H9 (cell line): ENCODE measurements around the gene OSGIN1. TPM values are rescaled to one million over a fixed set of nuclear protein-coding genes. Genes with fewer than 3 reads are reported as not detected.

Experiments
- DNase-seq: peaks from one replicate; pipeline ENCODE4 v3.0.0-alpha.2; 2017
- H2AFZ ChIP-seq: one replicate; pipeline ENCODE4 v1.6.1; 2013; ENCODE audit warnings: mild to moderate bottlenecking, low read length, control low read depth, moderate library complexity
- H2AK5ac ChIP-seq: 2 replicates; pipeline ENCODE4 v1.6.1; 2013; ENCODE audit warnings: low read length, control low read depth, mixed read lengths; ENCODE audit not compliant: insufficient read length
- H2BK120ac ChIP-seq: one replicate; pipeline ENCODE4 v1.6.1; 2013; ENCODE audit warnings: low read depth, mild to moderate bottlenecking, low read length, control low read depth, inconsistent platforms; ENCODE audit not compliant: poor library complexity, severe bottlenecking
- H2BK12ac ChIP-seq: 2 replicates; pipeline ENCODE4 v1.6.1; 2013; ENCODE audit warnings: low read length, control low read depth, mixed read lengths, low read depth; ENCODE audit not compliant: insufficient read length
- H2BK15ac ChIP-seq: 2 replicates; pipeline ENCODE4 v1.6.1; 2013; ENCODE audit warnings: low read depth, low read length, control low read depth
- H2BK20ac ChIP-seq: one replicate; pipeline ENCODE4 v1.6.1; 2013; ENCODE audit warnings: low read depth, mild to moderate bottlenecking, low read length, control low read depth, inconsistent platforms; ENCODE audit not compliant: poor library complexity, severe bottlenecking
- H2BK5ac ChIP-seq: 2 replicates; pipeline ENCODE4 v1.6.1; 2013; ENCODE audit warnings: low read length, control low read depth, mixed read lengths; ENCODE audit not compliant: insufficient read length
- H3K14ac ChIP-seq: 2 replicates; pipeline ENCODE4 v1.6.1; 2013; ENCODE audit warnings: low read length, control low read depth; ENCODE audit not compliant: insufficient read depth
- H3K18ac ChIP-seq: 2 replicates; pipeline ENCODE4 v1.6.1; 2013; ENCODE audit warnings: low read depth, mild to moderate bottlenecking, mixed read lengths, low read length, control low read depth; ENCODE audit not compliant: insufficient read length
- H3K23ac ChIP-seq: 2 replicates; pipeline ENCODE4 v1.6.1; 2013; ENCODE audit warnings: low read length, control low read depth, mixed read lengths, low read depth; ENCODE audit not compliant: insufficient read length
- H3K23me2 ChIP-seq: 2 replicates; pipeline ENCODE4 v1.6.1; 2013; ENCODE audit warnings: low read depth, mild to moderate bottlenecking, mixed read lengths, low read length, control low read depth; ENCODE audit not compliant: insufficient read length, poor library complexity, severe bottlenecking
- H3K27ac ChIP-seq: 2 replicates; pipeline ENCODE4 v1.5.1; 2013; ENCODE audit warnings: low read length, control low read depth, mixed read lengths, low read depth; ENCODE audit not compliant: insufficient read length
- H3K27me3 ChIP-seq: 2 replicates; pipeline ENCODE4 v1.6.1; 2013; ENCODE audit warnings: low read length, control low read depth, inconsistent platforms; ENCODE audit not compliant: insufficient read depth
- H3K4ac ChIP-seq: 2 replicates; pipeline ENCODE4 v1.6.1; 2013; ENCODE audit warnings: low read depth, mild to moderate bottlenecking, control low read depth, inconsistent platforms, low read length, moderate library complexity
- H3K4me1 ChIP-seq: 2 replicates; pipeline ENCODE4 v1.6.1; 2013; ENCODE audit warnings: low read length, control low read depth, inconsistent platforms; ENCODE audit not compliant: insufficient read depth
- H3K4me2 ChIP-seq: 2 replicates; pipeline ENCODE4 v1.6.1; 2013; ENCODE audit warnings: low read length, control low read depth, mixed read lengths; ENCODE audit not compliant: insufficient read length, insufficient read depth
- H3K56ac ChIP-seq: 2 replicates; pipeline ENCODE4 v1.6.1; 2013; ENCODE audit warnings: low read depth, mild to moderate bottlenecking, mixed read lengths, low read length, control low read depth; ENCODE audit not compliant: insufficient read length
- H3K79me1 ChIP-seq: 2 replicates; pipeline ENCODE4 v1.6.1; 2013; ENCODE audit warnings: low read depth, mild to moderate bottlenecking, moderate library complexity, low read length, control low read depth, inconsistent platforms; ENCODE audit not compliant: insufficient read depth, poor library complexity, severe bottlenecking
- H3K79me2 ChIP-seq: 2 replicates; pipeline ENCODE4 v1.6.1; 2013; ENCODE audit warnings: low read length, control low read depth, inconsistent platforms; ENCODE audit not compliant: insufficient read depth
- H3K9ac ChIP-seq: 2 replicates; pipeline ENCODE4 v1.6.1; 2013; ENCODE audit warnings: low read length, control low read depth, mixed read lengths; ENCODE audit not compliant: insufficient read length; ENCODE audit errors: extremely low read depth
- H3K9me3 ChIP-seq: one replicate; pipeline ENCODE4 v1.6.1; 2013; ENCODE audit warnings: low read depth, low read length, inconsistent platforms; ENCODE audit not compliant: control insufficient read depth
- H3T11ph ChIP-seq: one replicate; pipeline ENCODE4 v1.6.1; 2013; ENCODE audit warnings: mild to moderate bottlenecking, low read length, control low read depth, inconsistent platforms
- H4K20me1 ChIP-seq: one replicate; pipeline ENCODE4 v1.6.1; 2013; ENCODE audit not compliant: control insufficient read depth, insufficient read length, insufficient read depth
- H4K5ac ChIP-seq: 2 replicates; pipeline ENCODE4 v1.6.1; 2013; ENCODE audit warnings: low read depth, mild to moderate bottlenecking, mixed read lengths, low read length, control low read depth; ENCODE audit not compliant: insufficient read length
- H4K8ac ChIP-seq: replicated peaks from 2 replicates; pipeline ENCODE4 v1.6.1; 2013; ENCODE audit warnings: low read length, control low read depth, mixed read lengths, low read depth; ENCODE audit not compliant: insufficient read length
- H4K91ac ChIP-seq: 2 replicates; pipeline ENCODE4 v1.6.1; 2013; ENCODE audit warnings: low read depth, mild to moderate bottlenecking, moderate library complexity, mixed read lengths, low read length, control low read depth; ENCODE audit not compliant: insufficient read length
- H3K27ac Mint-ChIP-seq, 3 experiments: 2 replicates in 2 of 3; 3 replicates in 1 of 3; pipeline ENCODE4 v1.8.0; 2020 to 2021; ENCODE audit warnings: mixed read lengths in 3 of 3, mild to moderate bottlenecking in 1 of 3, moderate library complexity in 1 of 3
- H3K27me3 Mint-ChIP-seq: 2 replicates; pipeline ENCODE4 v1.8.0; 2021; ENCODE audit warnings: low read depth, mild to moderate bottlenecking, moderate library complexity, mixed read lengths
- H3K36me3 Mint-ChIP-seq, 3 experiments: 2 replicates in 2 of 3; 3 replicates in 1 of 3; pipeline ENCODE4 v1.8.0; 2020 to 2021; ENCODE audit warnings: low read depth in 3 of 3, mixed read lengths in 3 of 3; ENCODE audit not compliant: insufficient read depth in 1 of 3
- H3K4me1 Mint-ChIP-seq, 2 experiments: 2 replicates each; pipeline ENCODE4 v1.8.0; 2020; ENCODE audit warnings: mixed read lengths in 2 of 2
- H3K4me3 Mint-ChIP-seq, 2 experiments: 2 replicates in 1 of 2; 3 replicates in 1 of 2; pipeline ENCODE4 v1.8.0; 2020 to 2021; ENCODE audit warnings: mild to moderate bottlenecking in 2 of 2, mixed read lengths in 2 of 2, moderate library complexity in 1 of 2
- H3K9me3 Mint-ChIP-seq, 2 experiments: 2 replicates in 1 of 2; 3 replicates in 1 of 2; pipeline ENCODE4 v1.8.0; 2020; ENCODE audit warnings: mild to moderate bottlenecking in 2 of 2, mixed read lengths in 2 of 2, moderate library complexity in 1 of 2
- CTCF ChIP-seq: fragments of 200-600 bp; sonication (generic); conservative IDR thresholded peaks from 3 replicates; pipeline ENCODE4 v1.8.0; 2021; ENCODE audit warnings: antibody characterized with exemption, mild to moderate bottlenecking
- WGBS: extraction: QIAGEN DNeasy Blood & Tissue Kit; methylation state at CpG from one replicate; pipeline ENCODE4 v1.1.7; 2013; ENCODE audit warnings: missing lambda C conversion rate, low lambda C conversion rate, mixed read lengths; ENCODE audit not compliant: insufficient read length; ENCODE audit errors: extremely low coverage; 5-methylcytosine and 5-hydroxymethylcytosine counted together
- total RNA-seq: library from RNA; stranded (reverse); gene quantifications from 2 replicates; pipeline ENCODE4 v1.2.1, GENCODE V29; 2021

Gene OSGIN1
- total RNA-seq, 1 experiment from 2014 or later = 0.63 TPM

- Mint-ChIP-seq H3K36me3 (peaks cover 43 to 50% (median 49%) of the 10 kb centered on the region in 3 experiments), H3K27ac (no peak overlapping the region), H3K4me3 (no peak overlapping the region), H3K9me3 (peaks cover 5 to 9% of the 10 kb centered on the region in 2 experiments), H3K27me3 (peaks cover 2% of the 10 kb centered on the region; the same call in 1 of the 2 replicates), H3K4me1 (peaks cover 7 to 13% of the 10 kb centered on the region in 2 experiments)
- no peak for TF ChIP-seq CTCF
- no peaks in the 10 kb centered on the region for H3K79me2 ChIP-seq
- no peaks in the 10 kb centered on the region for H3K9me3 ChIP-seq
- no peak overlapping the region for H4K91ac ChIP-seq
- no peak overlapping the region for H2BK120ac ChIP-seq
- no peak overlapping the region for H4K5ac ChIP-seq
- 100% methylated on average over 2 of the region's 2 CpGs for WGBS
- no peak overlapping the region for H2BK5ac ChIP-seq
- H3K4ac ChIP-seq = no peak overlapping the region
- no peak overlapping the region for H2BK12ac ChIP-seq
- H3K18ac ChIP-seq = no peak overlapping the region
- H3K23me2 ChIP-seq = no peaks in the 10 kb centered on the region
- H3K4me2 ChIP-seq = no peak overlapping the region
- no peak overlapping the region for H3K56ac ChIP-seq
- H3K27me3 ChIP-seq = no peaks in the 10 kb centered on the region
- no peak overlapping the region for H4K8ac ChIP-seq
- no peak overlapping the region for H3T11ph ChIP-seq
- no peaks in the 10 kb centered on the region for H3K79me1 ChIP-seq
- no peak overlapping the region for H2AK5ac ChIP-seq
- no peak overlapping the region for H2AFZ ChIP-seq
- H2BK15ac ChIP-seq = no peak overlapping the region
- no peaks in the 10 kb centered on the region for H3K4me1 ChIP-seq
- no peak overlapping the region for H3K27ac ChIP-seq
- DNase-seq = no peak
- no peak overlapping the region for H2BK20ac ChIP-seq
- H3K14ac ChIP-seq = no peak overlapping the region
- H4K20me1 ChIP-seq = no peaks in the 10 kb centered on the region
- H3K23ac ChIP-seq = no peak overlapping the region
- no peak overlapping the region for H3K9ac ChIP-seq
Observed at GRCh38 chr16:83920894-83921491, 32.0 kb upstream of the OSGIN1 start.
